Measurements from ENCODE around the gene C14orf119. TPM values are rescaled to one million over a fixed set of nuclear protein-coding genes. Genes with fewer than 3 reads are reported as not detected.
A peak's percentile ranks its signal among the peaks of the same experiment; 100 is the strongest.

Gene C14orf119
- total RNA-seq, 1 experiment from 2014 or later: 54.5 TPM

GRCh38 chr14:23122086-23122485 is 26.8 kb downstream of the C14orf119 start:
- H3K36me3 ChIP-seq (ENCODE audit: insufficient read depth, low read length, poor library complexity, severe bottlenecking): no peaks in the 10 kb centered on the region
- no peak for DNase-seq (ENCODE audit: low spot score)
- ChIA-PET POLR2A (ENCODE audit: low non-redundant PET) (no interaction called here), CTCF (interaction anchor here (0.6 to 1.9 kb wide), 4 partner anchors 20 to 391 kb away, joined by 3 to 10 read pairs (median 6); no protein-coding TSS in a partner anchor)
- H3K4me1 ChIP-seq (ENCODE audit: insufficient read depth, low read length, poor library complexity, severe bottlenecking): peaks cover 29% of the 10 kb centered on the region
- intact Hi-C loops (cut with micrococcal nuclease; ENCODE audit: unreplicated experiment): loop anchor here (10.0 kb wide), 1 partner anchor 173 kb away; no protein-coding TSS in a partner anchor
- H3K4me3 ChIP-seq (ENCODE audit: low read depth, low read length, poor library complexity, severe bottlenecking): no peak overlapping the region
- H3K9me3 ChIP-seq (ENCODE audit: low read depth, low read length, poor library complexity, severe bottlenecking): no peaks in the 10 kb centered on the region
- H3K27ac ChIP-seq (ENCODE audit: low read depth, low read length, poor library complexity, severe bottlenecking): no peak overlapping the region
- no TSS peak for BruUV-seq (replicated peaks)
- no peaks in the 10 kb centered on the region for H3K27me3 ChIP-seq (replicated peaks; ENCODE audit: insufficient read depth, low read depth, low read length, poor library complexity)
- TF ChIP-seq, protein P1, sequence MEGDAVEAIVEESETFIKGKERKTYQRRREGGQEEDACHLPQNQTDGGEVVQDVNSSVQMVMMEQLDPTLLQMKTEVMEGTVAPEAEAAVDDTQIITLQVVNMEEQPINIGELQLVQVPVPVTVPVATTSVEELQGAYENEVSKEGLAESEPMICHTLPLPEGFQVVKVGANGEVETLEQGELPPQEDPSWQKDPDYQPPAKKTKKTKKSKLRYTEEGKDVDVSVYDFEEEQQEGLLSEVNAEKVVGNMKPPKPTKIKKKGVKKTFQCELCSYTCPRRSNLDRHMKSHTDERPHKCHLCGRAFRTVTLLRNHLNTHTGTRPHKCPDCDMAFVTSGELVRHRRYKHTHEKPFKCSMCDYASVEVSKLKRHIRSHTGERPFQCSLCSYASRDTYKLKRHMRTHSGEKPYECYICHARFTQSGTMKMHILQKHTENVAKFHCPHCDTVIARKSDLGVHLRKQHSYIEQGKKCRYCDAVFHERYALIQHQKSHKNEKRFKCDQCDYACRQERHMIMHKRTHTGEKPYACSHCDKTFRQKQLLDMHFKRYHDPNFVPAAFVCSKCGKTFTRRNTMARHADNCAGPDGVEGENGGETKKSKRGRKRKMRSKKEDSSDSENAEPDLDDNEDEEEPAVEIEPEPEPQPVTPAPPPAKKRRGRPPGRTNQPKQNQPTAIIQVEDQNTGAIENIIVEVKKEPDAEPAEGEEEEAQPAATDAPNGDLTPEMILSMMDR (conservative IDR thresholded peaks at IDR 0.05; ENCODE audit: low read depth, low read length): no peak
- TF ChIP-seq EZH2 (IDR thresholded peaks at IDR 0.05; ENCODE audit: borderline replicate concordance, low read depth, low read length, poor library complexity, severe bottlenecking): no peak

- DNase-seq (ENCODE audit: low spot score): peak; percentile 71
- intact Hi-C loops (cut with micrococcal nuclease; ENCODE audit: unreplicated experiment): loop anchor here (10.0 kb wide), 1 partner anchor 171 kb away; no protein-coding TSS in a partner anchor
- Histone ChIP-seq H3K36me3 (ENCODE audit: insufficient read depth, low read length, poor library complexity, severe bottlenecking) (no peaks in the 10 kb centered on the region), H3K4me1 (ENCODE audit: insufficient read depth, low read length, poor library complexity, severe bottlenecking) (peaks cover 29% of the 10 kb centered on the region), H3K27ac (ENCODE audit: low read depth, low read length, poor library complexity, severe bottlenecking) (no peak overlapping the region), H3K4me3 (ENCODE audit: low read depth, low read length, poor library complexity, severe bottlenecking) (no peak overlapping the region), H3K27me3 (replicated peaks; ENCODE audit: insufficient read depth, low read depth, low read length, poor library complexity) (no peaks in the 10 kb centered on the region), H3K9me3 (ENCODE audit: low read depth, low read length, poor library complexity, severe bottlenecking) (no peaks in the 10 kb centered on the region)
- BruUV-seq (replicated peaks): no TSS peak
- ChIA-PET POLR2A (ENCODE audit: low non-redundant PET) (no interaction called here), CTCF (no interaction called here)
- TF ChIP-seq EZH2 (IDR thresholded peaks at IDR 0.05; ENCODE audit: borderline replicate concordance, low read depth, low read length, poor library complexity, severe bottlenecking): no peak
- TF ChIP-seq, protein P1 (conservative IDR thresholded peaks at IDR 0.05; ENCODE audit: low read depth, low read length): no peak
These were observed 28.1 kb downstream of the C14orf119 start for GRCh38 chr14:23123419-23123818.

- no peak for DNase-seq (ENCODE audit: low spot score)
- BruUV-seq (replicated peaks): no TSS peak
- Histone ChIP-seq H3K9me3 (ENCODE audit: low read depth, low read length, poor library complexity, severe bottlenecking) (no peaks in the 10 kb centered on the region), H3K27me3 (replicated peaks; ENCODE audit: insufficient read depth, low read depth, low read length, poor library complexity) (no peaks in the 10 kb centered on the region), H3K27ac (ENCODE audit: low read depth, low read length, poor library complexity, severe bottlenecking) (no peak overlapping the region), H3K4me3 (ENCODE audit: low read depth, low read length, poor library complexity, severe bottlenecking) (no peak overlapping the region), H3K4me1 (ENCODE audit: insufficient read depth, low read length, poor library complexity, severe bottlenecking) (peaks cover 29% of the 10 kb centered on the region), H3K36me3 (ENCODE audit: insufficient read depth, low read length, poor library complexity, severe bottlenecking) (no peaks in the 10 kb centered on the region)
- intact Hi-C loops (cut with micrococcal nuclease; ENCODE audit: unreplicated experiment): loop anchor here (10.0 kb wide), 1 partner anchor 170 kb away; no protein-coding TSS in a partner anchor
- TF ChIP-seq, protein P1 (conservative IDR thresholded peaks at IDR 0.05; ENCODE audit: low read depth, low read length): no peak
- no peak for TF ChIP-seq EZH2 (IDR thresholded peaks at IDR 0.05; ENCODE audit: borderline replicate concordance, low read depth, low read length, poor library complexity, severe bottlenecking)
- POLR2A ChIA-PET (ENCODE audit: low non-redundant PET): interaction anchor here (0.6 kb wide), 1 partner anchor 58 kb away, joined by 11 read pairs; no protein-coding TSS in a partner anchor
- CTCF ChIA-PET: no interaction called here
These were observed 29.1 kb downstream of the C14orf119 start for GRCh38 chr14:23124337-23124954.

Measured in A673 (cell line).